GM04504 (cell line): ENCODE data around the gene PRPSAP1.
"Not testable (repeated sequence)": the region's sequence is repeated elsewhere in the genome, so short reads cannot be mapped to it uniquely, and the experiment has no call there.

Experiments
- DNase-seq: peaks from one replicate; pipeline ENCODE4 v3.0.0-alpha.2; 2012; ENCODE audit warnings: low read depth

Gene PRPSAP1

DNA sequence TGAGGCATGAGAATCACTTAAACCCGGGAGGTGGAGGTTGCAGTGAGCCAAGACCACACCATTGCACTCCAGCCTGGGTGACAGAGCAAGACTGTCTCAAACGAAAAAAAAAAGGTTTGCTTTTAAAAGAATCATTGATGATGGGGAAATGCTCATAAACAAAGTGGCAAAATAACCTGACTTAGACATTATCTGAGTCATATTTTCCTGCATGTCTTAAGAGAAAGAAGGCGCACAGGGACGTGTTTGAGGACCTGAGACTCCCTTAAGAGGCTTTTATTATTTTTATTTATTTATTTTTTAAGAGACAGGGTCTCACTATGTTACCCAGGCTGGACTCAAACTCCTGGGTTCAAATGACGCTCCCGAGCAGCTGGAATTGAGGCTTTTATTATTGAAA is 5.7 kb upstream of the PRPSAP1 start:
- no peak for DNase-seq

DNA sequence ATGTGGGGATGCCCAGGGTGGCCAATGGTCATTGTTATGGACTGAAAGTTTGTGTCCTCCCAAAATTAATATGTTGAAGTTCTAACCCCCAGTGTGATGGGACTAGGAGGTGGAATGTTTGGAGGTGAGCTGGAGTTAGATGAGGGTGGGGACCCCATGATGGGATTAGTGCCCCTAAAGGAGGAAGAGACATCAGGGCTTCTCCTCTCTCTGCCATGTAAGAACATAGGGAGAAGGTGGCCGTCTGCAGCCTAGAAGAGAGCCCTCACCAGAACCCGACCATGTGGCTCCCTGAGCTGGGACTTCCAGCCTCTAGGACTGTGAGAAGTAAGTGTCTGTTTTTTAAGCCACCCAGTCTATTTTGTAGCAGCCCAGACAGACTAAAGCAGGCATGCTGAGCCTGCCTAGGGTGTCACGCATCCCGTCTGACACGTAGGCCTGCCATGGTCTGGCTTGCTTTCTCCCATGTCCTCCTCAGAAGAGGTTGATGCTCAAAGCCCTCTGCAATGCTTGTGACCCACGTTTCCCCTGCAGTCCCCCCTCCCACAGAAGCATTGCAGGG is 4.0 kb upstream of the PRPSAP1 start:
- no peak for DNase-seq

DNA sequence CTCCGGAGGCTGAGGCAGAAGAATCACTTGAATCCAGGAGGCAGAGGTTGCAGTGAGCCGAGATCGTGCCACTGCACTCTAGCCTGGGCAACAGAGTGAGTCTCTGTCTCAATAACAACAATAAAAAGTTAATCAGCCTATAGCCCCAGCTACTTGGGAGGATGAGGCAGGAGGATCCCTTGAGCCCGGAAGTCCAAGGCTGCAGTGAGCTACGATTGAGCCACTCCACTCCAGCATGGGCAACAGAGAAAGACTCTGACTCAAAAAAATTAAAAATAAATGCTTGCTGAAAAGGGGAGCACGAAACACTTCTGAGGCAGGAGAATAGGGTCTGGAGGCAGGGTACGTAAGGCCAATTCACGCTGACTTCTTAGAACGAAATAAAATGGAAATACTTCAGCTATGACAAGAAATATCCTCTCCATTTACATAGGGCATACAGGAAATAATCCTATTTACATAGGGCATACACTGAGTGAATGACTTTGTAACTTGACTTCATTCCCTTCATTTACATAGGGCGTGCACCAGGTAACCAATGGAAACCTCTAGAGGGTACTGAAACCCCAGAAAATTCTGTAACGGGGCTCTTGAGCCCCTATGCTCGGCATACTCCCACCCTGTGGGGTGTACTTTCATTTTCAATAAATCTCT is 3.2 kb upstream of the PRPSAP1 start:
- DNase-seq: no peak

DNA sequence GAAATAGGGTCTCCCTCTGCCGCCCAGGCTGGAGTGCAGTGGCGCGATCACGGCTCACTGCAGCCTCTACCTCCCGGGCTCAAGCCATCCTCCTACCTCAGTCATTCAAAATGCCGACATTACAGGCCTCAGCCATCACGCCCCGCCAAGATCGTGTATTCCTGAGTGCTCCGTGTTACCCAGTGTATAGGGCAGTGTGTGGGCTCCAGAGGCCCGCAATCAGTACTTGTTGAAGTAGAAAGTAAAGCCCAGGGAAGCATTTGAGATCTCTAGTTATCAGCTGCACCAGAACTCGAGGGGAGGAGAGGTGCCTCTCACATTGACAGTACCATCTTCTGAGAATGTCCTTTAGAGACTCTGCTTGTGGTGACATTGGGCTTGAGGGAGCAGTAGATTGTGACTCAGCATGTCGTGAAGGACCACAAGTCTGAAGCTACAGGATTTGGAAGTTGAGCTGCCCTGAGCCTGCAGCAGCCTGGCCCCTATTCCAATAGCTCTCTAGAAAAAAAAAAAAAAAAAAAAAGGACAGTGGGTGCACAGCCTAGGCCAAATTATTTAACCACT is 1.1 kb upstream of the PRPSAP1 start:
- DNase-seq: no peak

DNA sequence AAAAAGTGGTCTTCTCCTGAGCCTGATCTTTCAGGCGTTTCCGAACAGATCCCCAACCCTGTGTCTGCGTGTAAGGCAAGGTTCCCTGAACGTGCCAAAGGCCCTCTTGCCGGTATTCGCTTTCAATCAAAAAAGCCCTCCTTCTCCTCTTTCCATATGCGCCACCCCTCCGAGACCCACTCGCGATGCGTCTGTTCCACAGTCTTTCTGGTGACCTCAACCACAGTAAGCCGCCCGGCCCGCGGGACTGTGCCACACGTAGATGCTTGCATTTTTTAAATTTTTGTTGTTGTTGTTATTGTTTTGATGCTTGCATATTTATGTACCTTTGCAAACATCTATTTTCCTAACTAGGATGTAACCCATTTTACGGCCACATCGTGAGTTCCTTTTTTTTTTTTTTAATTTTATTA is 607 bp upstream of the PRPSAP1 start:
- DNase-seq: no peak

DNA sequence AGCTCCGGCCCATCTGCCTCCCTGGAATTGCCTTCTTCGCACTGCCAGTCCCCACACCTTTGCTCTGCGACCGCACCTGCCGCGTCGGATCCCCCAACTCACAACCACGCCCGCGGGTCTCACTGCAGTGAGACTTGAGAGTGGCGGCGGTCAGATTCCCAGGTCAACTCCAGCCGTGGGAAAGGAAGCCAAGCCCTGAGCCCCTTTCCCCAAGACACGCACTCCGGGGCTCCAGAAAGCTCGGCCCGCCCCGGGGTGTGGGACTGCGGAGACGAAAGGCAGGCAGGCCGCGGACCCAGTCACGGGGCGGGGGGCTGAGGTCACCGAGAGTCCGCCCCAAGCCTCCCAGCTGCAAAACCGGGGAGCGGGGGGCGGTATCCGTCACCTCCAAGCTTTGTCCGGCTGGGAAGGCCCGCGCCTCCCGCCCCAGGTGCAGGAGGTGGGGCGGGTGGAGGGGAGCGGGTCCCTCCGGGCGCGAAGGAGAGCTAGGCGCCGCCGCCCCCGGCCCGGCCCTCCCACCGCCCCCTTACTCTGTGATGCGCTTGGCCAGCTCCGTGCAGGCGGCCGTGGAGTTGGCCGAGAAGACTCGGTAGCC is 615 bp downstream of the PRPSAP1 start:
- DNase-seq: no peak

DNA sequence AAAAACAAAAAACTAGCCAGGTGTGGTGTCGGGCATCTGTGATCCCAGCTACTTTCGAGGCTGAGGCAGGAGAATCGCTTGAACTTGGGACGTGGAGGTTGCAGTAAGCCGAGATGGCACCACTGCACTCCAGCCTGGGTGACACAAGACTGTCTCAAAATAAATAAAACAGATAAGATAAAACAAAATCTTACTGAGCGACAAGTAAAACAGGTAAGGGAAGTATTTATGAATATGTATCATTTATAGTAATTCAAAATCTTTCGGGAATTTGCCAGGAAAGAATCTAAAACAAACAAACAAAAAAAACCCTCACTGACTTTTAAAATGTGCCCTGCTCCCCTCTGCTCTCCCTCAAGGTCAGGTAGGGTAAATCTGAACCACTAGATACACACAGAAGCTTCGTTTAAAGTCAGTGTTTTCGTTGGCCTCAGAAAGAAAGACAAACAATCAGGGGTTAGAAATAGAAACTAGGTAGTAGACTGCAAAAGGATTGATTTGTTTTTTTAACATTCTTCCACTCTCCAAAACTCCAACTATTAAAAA is 2.1 kb downstream of the PRPSAP1 start:
- DNase-seq: no peak

DNA sequence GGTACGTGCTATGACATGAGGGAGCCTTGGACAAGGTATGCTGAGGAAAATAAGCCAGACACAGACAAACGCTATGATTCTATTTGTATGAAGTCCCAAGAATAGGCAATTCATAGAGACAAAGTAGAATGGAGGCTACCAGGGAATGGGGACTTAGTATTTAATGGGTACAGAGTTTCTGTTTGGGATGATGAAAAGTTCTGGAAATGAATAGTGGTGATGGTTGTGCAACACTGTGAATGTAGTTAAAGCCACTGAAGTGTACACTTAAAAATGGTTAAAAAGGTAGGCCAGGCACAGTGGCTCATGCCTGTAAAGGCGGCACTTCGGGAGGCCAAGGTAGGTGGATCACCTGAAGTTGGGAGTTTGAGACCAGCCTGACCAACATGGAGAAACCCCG is 3.3 kb downstream of the PRPSAP1 start:
- no peak for DNase-seq

DNA sequence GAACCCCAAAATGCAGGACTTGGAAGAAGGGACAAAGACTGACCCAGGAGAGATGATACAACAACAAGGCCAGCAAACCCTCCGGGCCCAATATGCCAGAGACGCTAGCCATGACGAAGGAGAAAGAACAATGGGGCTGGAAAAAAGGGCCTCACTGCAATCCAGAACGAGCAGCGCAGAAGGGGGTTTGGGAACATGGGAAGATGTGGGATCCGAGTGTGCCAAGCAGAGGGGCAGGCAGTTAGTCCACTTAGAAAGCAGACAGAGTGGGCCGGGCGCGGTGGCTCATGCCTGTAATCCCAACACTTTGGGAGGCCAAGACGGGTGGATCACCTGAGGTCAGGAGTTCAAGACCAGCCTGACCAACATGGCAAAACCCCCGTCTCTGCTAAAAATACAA is 6.8 kb downstream of the PRPSAP1 start:
- DNase-seq: not testable (repeated sequence)

DNA sequence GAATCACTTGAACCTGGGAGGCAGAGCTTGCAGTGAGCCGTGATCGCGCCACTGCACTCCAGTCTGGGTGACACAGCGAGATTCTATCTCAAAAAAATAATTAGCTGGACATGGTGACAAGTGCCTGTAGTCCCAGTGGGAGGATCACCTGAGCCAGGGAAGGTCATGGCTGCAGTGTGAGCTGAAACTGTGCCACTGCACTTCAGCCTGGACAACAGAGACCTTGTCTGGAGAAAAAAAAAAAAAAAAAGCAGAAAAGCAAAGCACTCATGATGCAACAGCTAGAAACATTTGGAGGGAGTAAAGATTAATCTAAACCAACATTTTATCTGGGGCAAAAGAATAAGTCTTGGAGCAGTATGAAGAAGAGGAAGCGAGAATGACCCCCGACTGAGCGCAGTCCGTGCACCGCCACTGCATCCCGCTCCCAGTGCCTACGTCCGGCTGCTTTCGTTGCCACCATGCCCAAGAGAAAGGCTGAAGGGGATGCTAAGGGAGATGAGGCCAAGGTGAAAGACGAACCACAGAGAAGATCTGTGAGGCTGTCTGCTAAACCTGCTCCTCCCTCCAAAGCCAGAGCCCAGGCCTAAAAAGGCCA is 8.2 kb downstream of the PRPSAP1 start:
- no peak for DNase-seq

DNA sequence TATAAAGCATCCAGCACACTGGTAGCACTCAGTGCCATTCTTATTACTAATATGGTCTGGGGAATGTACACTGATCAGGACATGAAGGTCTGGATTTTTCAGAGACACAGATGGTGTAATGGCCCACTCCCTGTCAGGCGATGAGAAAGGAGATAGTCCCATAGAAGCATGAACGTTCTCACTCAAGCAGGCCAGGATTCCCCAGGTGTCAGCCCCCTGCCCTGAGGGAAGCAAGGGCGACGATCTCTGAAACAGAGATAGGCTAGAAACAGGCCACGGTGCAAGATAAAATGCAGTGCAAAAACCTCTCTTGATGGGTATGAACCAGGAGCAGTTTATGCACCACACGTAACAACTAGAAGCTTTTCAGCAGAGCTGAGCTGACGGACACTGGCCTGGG is 10.6 kb downstream of the PRPSAP1 start:
- DNase-seq: no peak

DNA sequence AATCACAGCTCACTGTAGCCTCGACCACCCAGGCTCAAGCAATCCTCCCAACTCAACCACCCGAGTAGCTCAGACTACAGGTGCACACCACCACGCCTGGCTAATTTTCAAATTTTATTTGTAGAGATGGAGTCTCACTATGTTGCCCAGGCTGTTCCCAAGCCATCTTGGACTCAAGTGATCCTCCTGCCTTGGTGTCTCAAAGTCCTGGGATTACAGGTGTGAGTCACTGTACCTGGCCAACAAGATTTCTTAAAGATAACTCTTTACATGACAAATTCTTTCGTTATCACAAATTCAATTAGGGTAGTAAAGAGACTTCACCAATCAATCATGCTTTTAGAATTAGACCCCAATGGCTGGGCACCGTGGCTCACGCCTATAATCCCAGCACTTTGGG is 12.4 kb downstream of the PRPSAP1 start:
- no peak for DNase-seq

DNA sequence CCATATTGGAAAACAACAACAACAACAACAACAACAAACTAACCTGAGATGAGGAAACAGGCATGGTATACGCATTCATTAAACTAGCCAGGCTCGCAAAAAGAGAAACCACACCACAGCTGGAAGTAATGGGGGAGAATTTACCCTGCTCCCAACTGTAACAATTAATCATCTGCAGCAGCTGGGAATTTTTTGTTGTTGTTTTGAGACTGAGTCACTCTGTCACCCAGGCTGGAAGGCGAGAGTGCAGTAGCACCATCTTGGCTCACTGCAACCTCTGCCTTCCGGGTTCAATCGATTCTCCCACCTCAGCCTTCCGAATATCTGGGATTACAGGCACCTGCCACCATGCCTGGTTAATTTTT is 16.3 kb downstream of the PRPSAP1 start:
- no peak for DNase-seq

DNA sequence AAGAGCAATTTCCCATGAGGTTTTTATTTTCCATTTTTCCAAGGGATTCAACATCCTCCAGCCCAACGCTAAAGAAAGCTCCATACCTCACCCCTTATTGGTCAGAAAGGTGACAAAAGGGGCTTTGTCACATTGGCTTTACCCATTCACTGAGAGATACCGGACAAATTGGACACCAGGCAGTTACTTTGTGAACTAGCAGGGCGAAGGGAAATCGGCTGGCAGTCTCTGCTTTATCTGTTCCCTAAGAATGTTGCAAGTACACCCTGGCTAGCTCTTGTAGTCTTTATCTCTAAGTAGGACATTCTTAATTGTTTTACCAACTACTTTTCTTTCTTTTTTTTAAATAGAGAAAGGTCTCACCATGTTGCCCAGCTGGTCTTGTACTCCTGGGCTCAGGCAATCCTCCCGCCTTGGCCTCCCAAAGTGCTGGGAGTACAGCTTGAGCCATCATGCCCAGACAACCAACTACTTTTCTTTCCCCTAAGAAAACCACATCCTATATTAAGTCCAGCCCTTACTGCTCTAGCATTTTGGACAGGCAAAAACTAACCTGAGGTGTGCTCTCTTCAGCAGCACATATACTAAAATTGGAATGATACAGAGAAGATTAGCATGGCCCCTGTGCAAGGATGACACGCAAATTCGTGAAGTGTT is 16.8 kb downstream of the PRPSAP1 start:
- DNase-seq: no peak

DNA sequence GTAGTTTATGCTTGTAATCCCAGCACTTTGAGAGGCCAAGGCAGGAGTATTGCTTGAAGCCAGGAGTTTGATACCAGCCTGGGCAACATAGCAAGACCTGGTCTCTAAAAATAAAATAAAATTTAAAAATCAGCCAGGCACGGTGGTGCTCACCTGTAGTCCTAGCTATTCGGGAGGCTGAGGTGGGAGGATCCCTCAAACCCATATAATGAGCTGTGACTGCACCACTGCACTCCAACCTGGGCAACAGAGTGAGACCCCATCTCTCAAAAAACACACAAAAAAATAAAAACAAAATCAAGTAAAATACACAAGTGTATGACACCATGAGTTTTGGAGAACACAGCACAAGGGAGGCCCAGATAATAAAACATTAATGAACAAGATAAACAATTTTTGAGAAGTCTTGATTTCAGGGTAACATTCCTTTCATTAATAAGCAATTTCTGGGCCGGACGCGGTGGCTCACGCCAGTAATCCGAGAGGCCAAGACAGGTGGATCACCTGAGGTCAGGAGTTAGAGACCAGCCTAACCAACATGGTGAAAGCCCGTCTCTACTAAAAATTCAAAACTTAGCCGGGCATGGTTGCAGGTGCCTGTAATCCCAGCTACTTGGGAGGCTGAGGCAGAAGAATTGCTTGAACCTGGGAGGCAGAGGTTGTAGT is 17.9 kb downstream of the PRPSAP1 start:
- DNase-seq: no peak

DNA sequence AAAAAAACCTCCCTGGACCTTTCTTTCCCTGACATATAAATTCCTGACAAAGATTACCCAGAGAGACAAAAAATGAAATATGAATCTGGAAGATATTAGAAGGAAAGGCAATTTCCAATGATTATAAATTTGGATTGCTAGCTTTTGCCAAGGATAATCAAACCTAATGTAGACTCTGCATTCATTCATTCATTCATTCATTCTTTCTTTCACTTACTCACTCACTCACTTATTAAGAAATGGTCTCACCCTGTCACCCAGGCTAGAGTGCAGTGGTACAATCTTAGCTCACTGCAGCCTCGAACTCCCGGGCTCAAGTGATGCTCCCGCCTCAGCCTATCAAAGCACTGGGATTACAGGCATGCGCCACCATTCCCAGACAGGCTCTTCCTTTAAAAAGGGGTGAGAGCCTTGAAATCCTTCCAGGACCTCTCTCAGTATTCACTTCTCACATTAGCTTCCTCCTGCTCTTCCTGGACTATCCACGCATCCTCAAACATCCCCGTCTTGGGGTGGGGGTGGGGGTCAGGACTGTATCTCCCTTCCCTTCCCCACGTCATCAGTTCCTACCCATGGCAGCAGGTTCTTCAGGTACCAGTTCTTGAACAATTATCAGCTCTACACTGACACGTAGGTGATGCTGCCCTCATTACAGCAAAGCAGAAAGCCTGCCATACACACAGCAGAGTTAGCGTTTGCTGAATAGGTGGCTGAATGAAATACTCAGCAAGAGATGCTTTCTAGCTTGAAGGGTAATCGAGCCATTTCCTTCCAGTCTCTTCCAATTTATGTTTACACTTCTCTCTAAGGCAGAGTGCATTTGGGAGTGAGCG is 19.8 kb downstream of the PRPSAP1 start:
- DNase-seq: no peak

DNA sequence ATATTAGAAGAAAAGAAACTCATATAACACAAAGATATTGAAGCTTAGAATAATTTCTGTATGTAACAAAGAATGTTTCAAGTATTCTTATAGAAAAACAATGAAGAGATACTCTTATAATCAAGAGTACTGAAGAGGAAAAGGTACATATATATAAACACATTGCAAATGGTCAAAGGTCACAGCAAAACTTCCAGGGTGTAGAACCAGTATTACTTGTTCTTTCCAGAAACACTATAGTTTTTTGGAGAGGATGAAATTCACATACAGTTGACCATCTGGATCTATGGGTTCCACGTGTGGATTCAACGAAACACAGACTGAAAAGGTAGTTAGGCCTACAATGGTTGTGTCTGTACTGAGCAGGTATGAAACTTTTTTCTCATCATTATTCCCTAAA is 22.6 kb downstream of the PRPSAP1 start:
- DNase-seq: no peak

DNA sequence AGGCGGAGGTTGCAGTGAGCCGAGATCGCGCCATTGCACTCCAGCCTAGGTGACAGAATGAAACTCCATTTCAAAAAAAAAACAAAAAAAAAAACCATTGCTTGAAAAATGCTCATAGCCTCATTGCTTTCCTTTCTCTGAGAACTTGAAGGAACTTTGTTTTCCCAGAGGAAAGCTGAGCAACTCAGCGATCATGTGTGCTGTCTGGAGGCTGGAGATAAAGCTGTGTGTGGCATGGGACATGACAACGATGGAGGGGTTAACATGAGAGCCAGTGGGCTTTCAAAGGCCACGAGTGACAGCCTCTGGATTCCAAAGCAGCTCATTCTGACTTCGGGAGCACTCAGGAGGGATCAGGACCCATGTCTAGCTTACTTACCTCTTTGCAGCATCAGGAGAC is 24.1 kb downstream of the PRPSAP1 start:
- no peak for DNase-seq

DNA sequence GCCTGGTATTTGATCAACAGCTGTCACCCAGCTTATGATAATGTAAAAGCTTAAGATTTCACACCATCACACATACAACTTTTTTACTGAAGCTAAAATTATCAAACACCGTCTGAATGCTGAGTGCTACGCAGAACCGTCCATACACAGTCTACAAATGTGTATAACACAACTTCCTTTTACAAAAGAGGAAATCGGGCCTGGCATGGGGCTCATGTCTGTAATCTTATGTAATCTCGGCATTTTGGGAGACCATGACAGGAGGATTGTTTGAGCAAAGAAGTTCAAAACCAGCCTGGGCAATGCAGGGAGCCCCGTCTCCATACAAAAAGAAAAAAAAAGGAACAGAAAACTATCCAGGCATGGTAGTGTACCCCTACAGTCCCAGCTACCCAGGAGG is 26.0 kb downstream of the PRPSAP1 start:
- no peak for DNase-seq

DNA sequence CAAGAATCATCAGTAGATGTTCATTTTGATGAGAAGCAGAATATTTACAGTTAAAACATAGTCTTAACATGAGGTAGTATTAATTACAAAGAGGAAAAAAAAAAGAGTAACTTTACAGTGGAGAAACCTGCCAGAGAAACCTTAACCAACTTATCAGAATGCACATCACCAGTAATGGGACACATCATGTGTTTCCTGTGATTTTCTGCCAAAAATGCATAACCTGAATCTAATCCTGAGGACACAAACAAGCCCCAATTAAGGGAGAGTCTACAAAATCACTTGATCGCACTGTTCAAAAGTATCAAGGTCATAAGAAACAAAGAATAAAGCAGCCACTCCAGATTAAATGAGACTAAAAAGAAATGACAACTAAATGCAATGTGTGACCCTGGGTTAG is 27.4 kb downstream of the PRPSAP1 start:
- DNase-seq: no peak

DNA sequence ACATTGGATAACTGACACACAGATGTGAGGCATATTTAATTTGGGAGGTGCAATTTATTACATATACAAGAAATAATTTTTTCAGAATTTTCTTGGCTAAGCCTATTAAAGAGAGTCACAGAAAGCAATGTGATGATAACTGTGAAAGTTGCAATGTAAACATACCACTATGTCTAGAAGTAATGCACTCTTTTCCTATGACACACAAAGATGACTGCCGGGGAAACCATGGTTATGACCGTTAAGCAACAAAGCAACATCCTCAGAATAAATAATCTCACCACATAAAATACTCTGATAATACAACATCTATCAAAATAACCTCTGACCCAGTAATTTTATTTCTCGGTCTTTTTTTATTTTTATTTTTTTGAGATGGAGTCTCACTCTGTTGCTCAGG is 35.1 kb downstream of the PRPSAP1 start:
- no peak for DNase-seq
